ENCODE results near the gene CLIP3. TPM values are rescaled to one million over a fixed set of nuclear protein-coding genes. Genes with fewer than 3 reads are reported as not detected.
"Not testable (repeated sequence)": the region's sequence is repeated elsewhere in the genome, so short reads cannot be mapped to it uniquely, and the experiment has no call there.

Gene CLIP3
- total RNA-seq, 2 donors from 2014 or later, result 21.3 to 29.0 TPM

GRCh38 chr19:35988824-35989223 lies 43.8 kb downstream of the CLIP3 start:
- Histone ChIP-seq H3K27ac (no peak overlapping the region), H3K36me3 (no peaks in the 10 kb centered on the region), H3K4me3 (no peak overlapping the region), H3K4me1 (ENCODE audit: control insufficient read depth in 1 of 2, low read depth in 2 of 2) (peaks cover 0 to 8% of the 10 kb centered on the region in 2 donors), H3K27me3 (replicated peaks; ENCODE audit: insufficient read depth) (no peaks in the 10 kb centered on the region), H3K9me3 (no peaks in the 10 kb centered on the region)
- DNase-seq (ENCODE audit: low spot score) (no peak), ATAC-seq (ENCODE audit: insufficient number of reproducible peaks, low FRiP score, low read depth) (no peak)
- no peak for TF ChIP-seq CTCF (IDR thresholded peaks at IDR 0.05)

- H3K27ac ChIP-seq, result no peak overlapping the region
- DNase-seq (ENCODE audit: low spot score) (no peak), ATAC-seq (ENCODE audit: insufficient number of reproducible peaks, low FRiP score, low read depth) (no peak)
- peaks cover 0 to 6% of the 10 kb centered on the region in 2 donors for H3K4me1 ChIP-seq (ENCODE audit: control insufficient read depth in 1 of 2, low read depth in 2 of 2)
- no peaks in the 10 kb centered on the region for H3K36me3 ChIP-seq
- no peaks in the 10 kb centered on the region for H3K27me3 ChIP-seq (replicated peaks; ENCODE audit: insufficient read depth)
- no peaks in the 10 kb centered on the region for H3K9me3 ChIP-seq
- H3K4me3 ChIP-seq, result peak overlapping the region; percentile 63
- no peak for TF ChIP-seq CTCF (IDR thresholded peaks at IDR 0.05)
Observed at GRCh38 chr19:35987571-35987896, 45.1 kb downstream of the CLIP3 start.

- H3K4me3 ChIP-seq, result peak overlapping the region; percentile 63
- no peaks in the 10 kb centered on the region for H3K27me3 ChIP-seq (replicated peaks; ENCODE audit: insufficient read depth)
- no peak overlapping the region for H3K27ac ChIP-seq
- no peaks in the 10 kb centered on the region for H3K36me3 ChIP-seq
- H3K9me3 ChIP-seq, result no peaks in the 10 kb centered on the region
- no peak for TF ChIP-seq CTCF (IDR thresholded peaks at IDR 0.05)
- DNase-seq (ENCODE audit: low spot score) (no peak), ATAC-seq (ENCODE audit: insufficient number of reproducible peaks, low FRiP score, low read depth) (no peak)
- peaks cover 0 to 6% of the 10 kb centered on the region in 2 donors for H3K4me1 ChIP-seq (ENCODE audit: control insufficient read depth in 1 of 2, low read depth in 2 of 2)
Observed at GRCh38 chr19:35986664-35987570, 45.8 kb downstream of the CLIP3 start.

- ATAC-seq (ENCODE audit: insufficient number of reproducible peaks, low FRiP score, low read depth) (no peak), DNase-seq (ENCODE audit: low spot score) (no peak)
- no peaks in the 10 kb centered on the region for H3K27me3 ChIP-seq (replicated peaks; ENCODE audit: insufficient read depth)
- no peaks in the 10 kb centered on the region for H3K9me3 ChIP-seq
- no peaks in the 10 kb centered on the region for H3K36me3 ChIP-seq
- TF ChIP-seq CTCF (IDR thresholded peaks at IDR 0.05), result no peak
- no peak overlapping the region for H3K27ac ChIP-seq
- H3K4me3 ChIP-seq, result no peak overlapping the region
- H3K4me1 ChIP-seq (ENCODE audit: control insufficient read depth in 1 of 2, low read depth in 2 of 2), result peaks cover 0 to 6% of the 10 kb centered on the region in 2 donors
Observed at GRCh38 chr19:35986111-35986510, 46.6 kb downstream of the CLIP3 start.

GRCh38 chr19:35983177-35983576 lies 49.5 kb downstream of the CLIP3 start:
- no peak overlapping the region for H3K4me3 ChIP-seq
- H3K9me3 ChIP-seq, result no peaks in the 10 kb centered on the region
- no peak for ATAC-seq (ENCODE audit: insufficient number of reproducible peaks, low FRiP score, low read depth)
- H3K36me3 ChIP-seq, result no peaks in the 10 kb centered on the region
- no peaks in the 10 kb centered on the region for H3K27me3 ChIP-seq (replicated peaks; ENCODE audit: insufficient read depth)
- H3K27ac ChIP-seq, result no peak overlapping the region
- no peak for DNase-seq (ENCODE audit: low spot score)
- peaks cover 0 to 6% of the 10 kb centered on the region in 2 donors for H3K4me1 ChIP-seq (ENCODE audit: control insufficient read depth in 1 of 2, low read depth in 2 of 2)
- TF ChIP-seq CTCF (IDR thresholded peaks at IDR 0.05), result no peak

GRCh38 chr19:35980997-35981396 lies 51.7 kb downstream of the CLIP3 start:
- not testable (repeated sequence) for H3K4me1 ChIP-seq (ENCODE audit: control insufficient read depth in 1 of 2, low read depth in 2 of 2); H3K27ac ChIP-seq; H3K4me3 ChIP-seq; ATAC-seq (ENCODE audit: insufficient number of reproducible peaks, low FRiP score, low read depth); DNase-seq (ENCODE audit: low spot score); H3K36me3 ChIP-seq; H3K27me3 ChIP-seq (replicated peaks; ENCODE audit: insufficient read depth); H3K9me3 ChIP-seq
